IPS-18a (cell line): Measurements from ENCODE around the gene TOLLIP.

Source experiments
- H3K27ac ChIP-seq: one replicate; pipeline ENCODE4 v1.5.1; 2013; ENCODE audit warnings: low read length
- H3K27me3 ChIP-seq: one replicate; pipeline ENCODE4 v1.6.1; 2013; ENCODE audit warnings: mild to moderate bottlenecking, low read length; ENCODE audit not compliant: control insufficient read depth, insufficient read depth
- H3K36me3 ChIP-seq: one replicate; pipeline ENCODE4 v1.6.1; 2013; ENCODE audit warnings: low read depth, low read length; ENCODE audit not compliant: control insufficient read depth
- H3K4me1 ChIP-seq: one replicate; pipeline ENCODE4 v1.6.1; 2013; ENCODE audit warnings: low read depth, low read length; ENCODE audit not compliant: control insufficient read depth
- H3K4me3 ChIP-seq: one replicate; pipeline ENCODE4 v1.5.1; 2013; ENCODE audit warnings: low read length
- H3K9ac ChIP-seq: one replicate; pipeline ENCODE4 v1.6.1; 2013; ENCODE audit warnings: mild to moderate bottlenecking, low read length, moderate library complexity
- H3K9me3 ChIP-seq: one replicate; pipeline ENCODE4 v1.6.1; 2013; ENCODE audit warnings: low read depth, low read length; ENCODE audit not compliant: control insufficient read depth

The TOLLIP gene

DNA sequence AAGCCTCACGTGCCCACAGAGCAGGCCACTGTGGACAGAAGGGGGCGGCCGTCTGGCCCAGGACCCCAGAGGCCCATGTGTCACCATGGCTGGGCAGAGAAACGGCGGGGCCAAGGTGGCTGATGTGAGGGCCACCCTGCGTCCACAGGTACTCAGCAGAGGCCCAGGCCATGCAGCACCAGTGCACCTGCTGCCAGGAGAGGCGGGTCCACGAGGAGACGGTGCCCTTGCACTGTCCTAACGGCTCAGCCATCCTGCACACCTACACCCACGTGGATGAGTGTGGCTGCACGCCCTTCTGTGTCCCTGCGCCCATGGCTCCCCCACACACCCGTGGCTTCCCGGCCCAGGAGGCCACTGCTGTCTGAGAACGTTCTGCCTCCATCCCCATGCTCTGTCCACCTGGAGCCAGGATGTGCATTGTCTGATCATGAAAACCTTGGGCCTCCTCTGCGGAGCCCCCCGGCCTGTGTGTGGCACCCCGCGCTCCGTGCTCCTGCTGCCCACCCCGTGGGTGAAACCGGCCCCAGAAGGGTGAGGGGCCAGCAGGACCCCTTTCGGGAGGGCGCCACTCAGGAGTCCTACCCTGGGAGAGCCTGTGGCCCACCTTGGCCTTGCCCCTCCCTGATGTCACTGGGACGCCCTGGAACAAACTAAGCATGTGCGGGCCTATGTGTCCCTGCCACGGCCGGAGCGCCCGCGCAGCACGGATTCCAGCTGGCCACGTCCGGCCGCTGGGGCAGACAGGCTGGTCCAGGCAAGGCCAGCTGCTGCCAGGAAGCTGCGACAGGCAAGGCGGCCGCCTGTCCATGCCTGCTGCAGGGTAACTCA is 48.0 kb downstream of the TOLLIP start:
- Histone ChIP-seq H3K4me3 (no peak overlapping the region), H3K27ac (no peak overlapping the region), H3K27me3 (no peaks in the 10 kb centered on the region), H3K9ac (no peak overlapping the region), H3K36me3 (no peaks in the 10 kb centered on the region), H3K9me3 (peaks cover 6% of the 10 kb centered on the region), H3K4me1 (no peaks in the 10 kb centered on the region)

DNA sequence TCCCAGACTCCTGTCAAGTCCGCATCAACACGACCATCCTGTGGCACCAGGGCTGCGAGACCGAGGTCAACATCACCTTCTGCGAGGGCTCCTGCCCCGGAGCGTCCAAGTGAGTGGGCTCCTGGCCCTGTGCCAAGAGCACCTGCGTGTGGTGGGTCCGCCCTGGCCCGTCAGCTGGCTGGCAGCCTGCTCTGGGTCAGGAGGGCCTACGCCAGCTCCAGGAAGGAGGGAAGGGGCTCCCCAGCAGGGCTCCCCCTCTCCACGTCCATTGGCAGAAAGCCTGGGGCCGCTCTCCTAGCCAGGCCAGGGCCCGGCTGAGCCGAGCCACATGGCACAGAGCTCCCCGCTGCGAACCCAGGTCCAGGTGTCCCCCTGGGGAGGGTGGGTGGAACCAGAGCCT is 48.8 kb downstream of the TOLLIP start:
- Histone ChIP-seq H3K9me3 (peaks cover 1% of the 10 kb centered on the region), H3K4me1 (no peaks in the 10 kb centered on the region), H3K9ac (no peak overlapping the region), H3K36me3 (no peaks in the 10 kb centered on the region), H3K4me3 (no peak overlapping the region), H3K27me3 (no peaks in the 10 kb centered on the region), H3K27ac (no peak overlapping the region)

DNA sequence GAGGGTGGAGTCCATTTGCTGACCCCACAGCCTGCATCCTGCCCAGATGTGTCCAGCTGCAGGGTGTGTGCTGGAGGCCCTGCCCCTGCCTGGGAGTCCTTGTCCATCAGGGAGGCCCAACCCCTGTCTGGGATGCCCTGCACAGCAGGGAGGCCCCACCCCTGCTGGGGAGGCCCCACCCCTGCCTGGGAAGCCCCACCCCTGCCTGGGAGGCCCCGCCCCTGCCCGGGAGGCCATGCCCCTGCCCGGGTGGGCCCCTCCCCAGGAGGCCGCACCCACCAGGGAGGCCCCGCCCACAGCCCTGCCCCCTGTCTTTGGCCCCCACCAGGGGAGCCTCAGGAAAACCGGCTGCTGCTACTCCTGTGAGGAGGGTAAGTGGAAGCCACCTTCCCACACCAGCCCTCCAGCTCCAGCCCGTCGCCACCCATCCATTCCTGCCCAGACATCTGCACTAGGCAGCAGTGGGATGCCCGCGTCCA is 49.4 kb downstream of the TOLLIP start:
- Histone ChIP-seq H3K9ac (no peak overlapping the region), H3K27ac (no peak overlapping the region), H3K36me3 (no peaks in the 10 kb centered on the region), H3K9me3 (no peaks in the 10 kb centered on the region), H3K4me1 (no peaks in the 10 kb centered on the region), H3K27me3 (no peaks in the 10 kb centered on the region), H3K4me3 (no peak overlapping the region)

DNA sequence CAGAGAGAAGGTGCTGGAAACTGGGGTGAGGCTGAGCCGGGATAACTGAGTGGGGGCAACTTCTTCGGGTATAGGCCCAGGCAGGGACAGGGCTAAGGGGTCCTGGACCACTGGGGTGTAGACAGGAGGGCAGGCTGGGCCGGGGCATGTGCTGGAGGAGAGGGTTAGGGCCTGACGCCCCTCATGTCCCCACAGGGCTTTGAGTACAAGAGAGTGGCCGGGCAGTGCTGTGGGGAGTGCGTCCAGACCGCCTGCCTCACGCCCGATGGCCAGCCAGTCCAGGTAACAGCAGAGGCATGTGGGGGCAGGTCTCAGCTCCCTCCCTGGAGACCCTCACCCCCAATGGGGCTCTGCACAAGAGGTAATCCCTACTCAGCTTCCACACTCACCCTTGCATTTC is 49.9 kb downstream of the TOLLIP start:
- no peak overlapping the region for H3K9ac ChIP-seq
- H3K27me3 ChIP-seq: no peaks in the 10 kb centered on the region
- H3K4me3 ChIP-seq: no peak overlapping the region
- H3K9me3 ChIP-seq: no peaks in the 10 kb centered on the region
- no peaks in the 10 kb centered on the region for H3K4me1 ChIP-seq
- no peaks in the 10 kb centered on the region for H3K36me3 ChIP-seq
- no peak overlapping the region for H3K27ac ChIP-seq

DNA sequence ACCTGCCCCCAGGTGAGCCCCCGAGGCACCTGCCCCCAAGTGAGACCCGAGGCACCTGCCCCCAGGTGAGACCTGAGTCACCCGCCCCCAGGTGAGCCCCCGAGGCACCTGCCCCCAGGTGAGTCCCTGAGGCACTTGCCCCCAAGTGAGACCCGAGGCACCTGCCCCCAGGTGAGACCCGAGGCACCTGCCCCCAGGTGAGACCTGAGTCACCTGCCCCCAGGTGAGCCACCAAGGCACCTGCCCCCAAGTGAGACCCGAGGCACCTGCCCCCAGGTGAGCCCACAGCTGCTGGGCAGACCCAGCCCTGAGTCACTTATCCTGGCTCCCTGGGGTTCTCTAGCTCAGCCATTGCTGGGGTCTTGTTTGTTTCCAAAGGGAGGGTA is 50.4 kb downstream of the TOLLIP start:
- Histone ChIP-seq H3K36me3 (no peaks in the 10 kb centered on the region), H3K9ac (no peak overlapping the region), H3K9me3 (no peaks in the 10 kb centered on the region), H3K4me3 (no peak overlapping the region), H3K4me1 (no peaks in the 10 kb centered on the region), H3K27ac (no peak overlapping the region), H3K27me3 (no peaks in the 10 kb centered on the region)

DNA sequence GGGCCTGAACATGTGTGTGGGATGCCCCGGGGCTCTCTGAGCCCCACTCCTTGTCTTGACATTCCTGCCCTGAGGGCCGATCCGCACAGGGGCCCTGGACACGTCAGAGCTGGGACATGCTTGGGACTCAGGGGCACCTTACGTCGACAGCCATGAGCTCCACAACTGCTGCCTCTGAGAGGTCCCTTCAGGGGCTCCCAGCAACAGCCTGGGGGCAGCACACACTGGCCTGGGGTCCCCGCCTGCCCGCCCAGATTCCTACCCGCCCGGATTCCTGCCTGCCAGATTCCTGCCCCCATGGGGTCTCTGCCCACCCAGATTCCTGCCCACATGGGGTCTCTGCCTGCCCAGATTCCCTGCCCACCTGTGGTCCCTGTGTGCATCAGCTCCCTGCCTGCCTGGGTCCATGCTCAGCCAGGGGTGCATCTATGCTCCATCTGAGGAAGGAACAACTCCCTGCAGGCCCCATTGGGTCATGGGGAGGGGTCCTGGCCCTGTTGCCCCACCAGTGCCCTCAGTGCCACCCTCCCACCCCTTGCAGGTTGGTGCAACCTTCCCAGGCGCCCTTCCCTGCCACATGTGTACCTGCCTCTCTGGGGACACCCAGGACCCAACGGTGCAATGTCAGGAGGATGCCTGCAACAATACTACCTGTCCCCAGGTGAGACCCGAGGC is 50.9 kb downstream of the TOLLIP start:
- Histone ChIP-seq H3K27me3 (no peaks in the 10 kb centered on the region), H3K4me1 (no peaks in the 10 kb centered on the region), H3K27ac (no peak overlapping the region), H3K9ac (no peak overlapping the region), H3K36me3 (no peaks in the 10 kb centered on the region), H3K4me3 (no peak overlapping the region), H3K9me3 (no peaks in the 10 kb centered on the region)

DNA sequence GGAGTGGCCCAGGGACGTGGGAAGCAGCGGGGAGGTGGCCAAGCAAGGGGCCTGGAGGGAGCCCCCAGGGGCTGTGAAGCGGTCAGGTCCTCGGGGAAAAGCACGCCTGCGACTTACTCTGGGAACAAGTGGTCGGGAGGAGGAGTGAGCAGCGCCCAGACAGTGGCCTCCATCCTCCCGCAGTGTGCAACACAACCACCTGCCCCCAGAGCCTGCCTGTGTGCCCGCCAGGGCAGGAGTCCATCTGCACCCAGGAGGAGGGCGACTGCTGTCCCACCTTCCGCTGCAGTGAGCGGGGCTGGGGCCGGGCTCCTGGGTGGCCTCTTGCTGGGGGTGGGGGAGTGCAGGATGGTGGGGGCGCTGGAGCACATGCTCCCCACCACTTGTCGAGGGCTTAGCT is 51.5 kb downstream of the TOLLIP start:
- no peak overlapping the region for H3K9ac ChIP-seq
- H3K27ac ChIP-seq: no peak overlapping the region
- H3K9me3 ChIP-seq: no peaks in the 10 kb centered on the region
- H3K27me3 ChIP-seq: no peaks in the 10 kb centered on the region
- H3K4me3 ChIP-seq: no peak overlapping the region
- no peaks in the 10 kb centered on the region for H3K4me1 ChIP-seq
- no peaks in the 10 kb centered on the region for H3K36me3 ChIP-seq

DNA sequence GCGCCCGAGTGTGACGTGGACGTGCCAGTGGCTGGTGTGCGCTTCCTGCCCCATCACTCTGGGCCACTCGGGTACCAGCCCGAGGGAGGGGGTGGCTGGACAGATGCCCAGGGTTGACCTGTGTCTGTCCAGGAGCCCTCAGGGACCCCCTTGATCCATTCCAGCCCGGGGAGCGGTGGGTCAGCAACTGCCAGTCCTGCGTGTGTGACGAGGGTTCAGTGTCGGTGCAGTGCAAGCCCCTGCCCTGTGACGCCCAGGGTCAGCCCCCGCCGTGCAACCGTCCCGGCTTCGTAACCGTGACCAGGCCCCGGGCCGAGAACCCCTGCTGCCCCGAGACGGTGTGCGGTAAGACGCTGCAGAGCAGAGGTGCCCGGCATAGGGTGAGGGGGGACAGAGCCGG is 52.1 kb downstream of the TOLLIP start:
- no peak overlapping the region for H3K9ac ChIP-seq
- H3K9me3 ChIP-seq: no peaks in the 10 kb centered on the region
- no peak overlapping the region for H3K27ac ChIP-seq
- H3K36me3 ChIP-seq: no peaks in the 10 kb centered on the region
- H3K4me3 ChIP-seq: no peak overlapping the region
- no peaks in the 10 kb centered on the region for H3K4me1 ChIP-seq
- no peaks in the 10 kb centered on the region for H3K27me3 ChIP-seq

DNA sequence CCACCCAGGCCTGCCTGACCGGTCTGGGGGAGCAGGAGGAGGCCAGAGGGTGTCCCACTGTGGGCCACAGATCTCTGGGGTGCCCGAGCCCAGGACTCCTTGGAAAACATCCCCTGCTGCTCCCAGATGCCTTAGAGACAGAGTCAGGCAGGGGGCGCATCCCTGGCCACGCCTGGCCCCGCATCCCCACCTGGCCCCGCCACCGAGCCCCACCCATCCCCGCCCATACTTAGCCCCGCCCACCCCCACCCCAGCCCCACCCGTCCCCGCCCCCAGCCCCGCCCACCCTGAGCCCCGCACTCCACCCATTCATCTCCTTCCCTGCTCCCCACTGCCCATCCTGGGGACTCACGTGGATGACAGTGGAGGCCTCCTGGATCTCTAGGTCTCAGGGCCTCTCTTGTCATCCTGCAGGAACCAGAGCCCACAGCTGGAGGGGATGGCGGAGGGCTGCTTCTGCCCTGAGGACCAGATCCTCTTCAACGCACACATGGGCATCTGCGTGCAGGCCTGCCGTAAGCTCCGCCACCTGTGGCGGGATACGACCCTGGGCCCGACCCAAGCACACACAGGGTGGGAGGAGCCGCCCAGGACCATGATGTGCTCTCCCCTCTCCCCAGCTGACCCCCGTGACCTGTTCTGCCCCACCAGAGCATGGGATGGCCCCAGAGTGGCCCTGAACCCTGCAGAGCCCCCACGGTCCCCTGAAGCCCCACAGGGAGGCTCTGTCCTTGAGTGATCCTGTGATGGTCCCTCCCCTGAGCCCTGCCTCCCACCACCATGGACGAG is 53.0 kb downstream of the TOLLIP start:
- H3K4me3 ChIP-seq: no peak overlapping the region
- H3K36me3 ChIP-seq: no peaks in the 10 kb centered on the region
- H3K9me3 ChIP-seq: no peaks in the 10 kb centered on the region
- no peaks in the 10 kb centered on the region for H3K27me3 ChIP-seq
- H3K9ac ChIP-seq: no peak overlapping the region
- H3K4me1 ChIP-seq: no peaks in the 10 kb centered on the region
- H3K27ac ChIP-seq: no peak overlapping the region

DNA sequence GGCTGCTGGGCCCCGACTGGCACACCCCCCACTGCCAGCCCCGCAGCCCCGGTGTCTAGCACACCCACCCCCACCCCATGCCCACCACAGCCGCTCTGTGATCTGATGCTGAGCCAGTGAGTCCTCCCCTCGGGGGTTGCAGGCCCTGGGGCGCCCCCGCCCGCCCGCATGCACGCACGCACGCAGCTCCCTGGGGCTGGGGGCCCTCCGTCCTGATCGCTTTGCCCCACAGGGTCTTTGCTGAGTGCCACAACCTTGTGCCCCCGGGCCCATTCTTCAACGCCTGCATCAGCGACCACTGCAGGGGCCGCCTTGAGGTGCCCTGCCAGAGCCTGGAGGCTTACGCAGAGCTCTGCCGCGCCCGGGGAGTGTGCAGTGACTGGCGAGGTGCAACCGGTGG is 54.3 kb downstream of the TOLLIP start:
- Histone ChIP-seq H3K9me3 (no peaks in the 10 kb centered on the region), H3K27me3 (no peaks in the 10 kb centered on the region), H3K9ac (no peak overlapping the region), H3K4me3 (no peak overlapping the region), H3K36me3 (no peaks in the 10 kb centered on the region), H3K4me1 (no peaks in the 10 kb centered on the region), H3K27ac (no peak overlapping the region)

DNA sequence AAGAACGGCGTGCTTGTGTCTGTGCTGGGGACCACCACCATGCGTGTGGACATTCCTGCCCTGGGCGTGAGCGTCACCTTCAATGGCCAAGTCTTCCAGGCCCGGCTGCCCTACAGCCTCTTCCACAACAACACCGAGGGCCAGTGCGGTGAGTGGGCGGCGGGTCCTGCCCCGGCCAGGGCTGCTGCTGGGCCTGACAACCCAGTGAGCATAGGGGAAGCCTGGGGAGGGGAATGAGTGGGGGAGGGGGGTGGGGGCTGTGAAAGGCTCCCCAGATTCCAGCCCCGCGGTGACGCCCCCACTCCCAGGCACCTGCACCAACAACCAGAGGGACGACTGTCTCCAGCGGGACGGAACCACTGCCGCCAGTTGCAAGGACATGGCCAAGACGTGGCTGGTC is 54.7 kb downstream of the TOLLIP start:
- Histone ChIP-seq H3K9me3 (no peaks in the 10 kb centered on the region), H3K36me3 (no peaks in the 10 kb centered on the region), H3K4me1 (no peaks in the 10 kb centered on the region), H3K4me3 (no peak overlapping the region), H3K27ac (no peak overlapping the region), H3K9ac (no peak overlapping the region), H3K27me3 (no peaks in the 10 kb centered on the region)
